A549 treated with GW870086 at 1 μM for 4 hours (cell line): Measurements from ENCODE around the gene HYAL1. TPM values are rescaled to one million over a fixed set of nuclear protein-coding genes. Genes with fewer than 3 reads are reported as not detected.

ENCODE experiments used
- total RNA-seq: library from RNA; stranded (reverse); fragments of 200-300 nt; extraction: Qiagen RNA extraction; gene quantifications from 5 replicates; pipeline ENCODE4 v1.2.3, GENCODE V29; 2022; ENCODE audit warnings: low read depth

HYAL1 gene
- total RNA-seq: 0.45 to 0.70 TPM (median 0.56 TPM) in 5 replicates

DNA sequence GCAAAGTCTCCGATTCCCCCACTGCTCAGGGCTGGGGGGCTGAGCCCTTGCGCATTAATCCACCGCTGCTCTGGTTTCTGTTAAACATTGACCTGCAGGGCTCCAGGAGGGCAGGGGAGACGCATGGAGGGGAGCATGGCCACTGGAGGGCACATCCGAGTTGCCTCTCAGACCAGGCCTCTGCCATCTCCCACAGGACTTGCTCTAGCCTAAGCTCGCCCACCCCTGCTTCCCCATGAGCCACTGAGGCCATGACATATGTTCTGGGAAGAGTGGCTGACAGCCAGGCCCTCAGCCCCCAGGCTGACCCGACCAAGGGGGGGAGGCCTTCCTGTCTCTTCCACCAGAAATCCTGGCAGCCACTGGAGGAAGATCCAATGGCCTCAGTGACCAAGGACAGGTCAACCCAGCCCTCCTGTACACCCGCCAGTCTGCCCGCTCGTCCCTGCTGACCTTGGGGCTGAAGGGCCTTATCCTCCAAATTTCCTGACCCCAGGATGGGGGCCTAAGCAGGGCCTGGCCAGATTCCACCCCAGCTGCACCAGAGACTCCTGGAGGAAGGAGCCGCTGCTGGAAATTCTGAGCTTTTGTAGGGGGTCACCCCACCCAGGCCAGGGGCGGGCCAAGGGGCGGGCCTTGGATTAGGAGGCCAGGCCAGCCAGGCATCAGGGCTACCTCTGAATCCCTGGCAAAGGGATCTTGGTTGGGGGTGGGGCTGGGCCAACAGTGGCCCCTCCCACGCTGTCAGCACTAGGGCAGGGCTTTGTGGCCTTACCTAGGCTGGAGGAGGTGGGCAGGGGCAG is at the start of gene HYAL1:
HYAL1 (minus strand) TSS at position 562 of the 803 bp plus-strand sequence. CDS start 618 bp downstream, outside the sequence.

DNA sequence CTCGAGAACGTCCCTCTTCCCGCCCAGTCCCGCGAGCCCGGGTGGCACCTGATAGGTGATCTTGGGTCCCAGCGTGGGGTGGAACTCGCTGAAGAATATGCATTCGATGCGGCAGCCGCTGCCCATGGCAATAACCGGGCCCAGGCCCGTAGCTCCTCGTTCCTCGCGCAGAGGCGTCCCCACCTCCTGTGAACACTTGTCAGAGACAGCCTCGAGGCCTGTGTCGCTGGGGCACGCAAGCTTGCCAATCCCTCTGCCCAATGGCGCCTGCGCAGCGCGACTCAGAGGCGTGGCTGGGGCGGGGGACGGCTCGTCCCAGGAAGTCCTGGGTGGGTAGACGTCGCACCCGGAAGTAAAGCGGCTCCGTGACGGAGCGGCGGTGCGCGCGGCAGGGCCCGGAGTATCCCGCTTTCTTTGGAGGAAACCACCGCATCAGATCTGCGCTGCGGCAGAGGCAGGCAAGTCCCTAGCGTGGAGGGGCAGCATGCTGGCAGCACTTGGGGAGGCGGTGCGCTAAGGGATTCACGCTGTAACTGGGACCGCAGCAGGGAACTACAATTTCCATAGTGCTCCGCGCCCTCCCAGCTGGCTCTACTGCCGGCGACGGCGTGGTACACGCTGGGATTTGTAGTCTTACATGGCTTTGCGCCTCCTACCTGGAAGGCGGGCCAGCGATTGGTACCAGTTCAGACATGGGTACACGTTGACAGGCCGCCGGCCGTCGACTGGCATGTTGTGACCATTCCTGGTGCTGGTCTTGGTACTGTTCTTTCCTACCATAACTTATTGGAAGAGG is 47.4 kb upstream of the HYAL1 start, which contains the start of the genes CYB561D2 and NPRL2:
CYB561D2 (plus strand) TSS at position 336 of the 796 bp plus-strand sequence. CDS start 572 bp downstream, outside the sequence.
NPRL2 (minus strand) TSS at position 249 of the 796 bp plus-strand sequence; CDS start at position 126, 123 bp downstream.

DNA sequence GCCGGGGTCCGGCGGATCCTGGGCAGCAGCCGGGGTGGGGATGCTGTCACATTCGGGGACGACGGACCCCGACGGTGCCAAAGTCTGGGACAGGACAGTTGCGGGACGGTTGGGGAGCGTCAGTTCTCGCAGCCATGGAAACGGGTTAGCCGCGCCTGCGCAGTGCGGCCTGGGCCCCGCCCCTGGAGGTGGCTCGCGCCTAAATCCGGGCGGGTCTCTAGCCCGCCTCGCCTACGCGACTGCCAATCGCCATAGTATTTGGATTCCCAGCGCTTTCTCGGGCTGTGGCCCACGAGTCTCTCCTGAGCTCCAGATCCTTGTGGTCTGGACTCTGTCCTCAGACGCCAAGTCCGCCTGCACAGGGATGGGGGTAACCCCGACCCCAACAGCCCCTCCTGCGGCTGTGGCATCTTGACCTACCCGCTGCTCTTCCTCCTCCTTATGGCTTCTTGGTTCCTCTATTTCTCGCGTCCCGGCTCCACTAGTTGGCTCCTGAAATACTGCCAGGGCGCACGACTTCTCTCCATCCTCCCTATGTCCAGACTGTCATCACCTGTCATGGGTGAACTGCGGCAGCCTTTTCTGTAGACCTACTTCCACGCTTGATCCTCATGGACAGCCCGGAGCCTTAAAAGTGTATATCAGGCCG is 42.3 kb upstream of the HYAL1 start, which contains the start of gene ZMYND10:
ZMYND10 (minus strand) TSS at position 147 of the 649 bp plus-strand sequence. CDS start 153 bp downstream, outside the sequence.

GRCh38 chr3:50340448-50341329 is 37.3 kb upstream of the HYAL1 start, which contains the start of gene RASSF1:
Gene RASSF1, minus strand, starts transcription at chr3:50340836. Its CDS starts 31 bp downstream, at chr3:50340805.

GRCh38 chr3:50327943-50328691 is 24.7 kb upstream of the HYAL1 start, which contains the start of gene TUSC2:
Gene TUSC2, minus strand, starts transcription at chr3:50328223. Its CDS starts 124 bp downstream, at chr3:50328099.

GRCh38 chr3:50322386-50323091 is 19.2 kb upstream of the HYAL1 start, which contains the start of gene HYAL2:
Gene HYAL2, minus strand, starts transcription at chr3:50322745. Its CDS starts 2,256 bp downstream, at chr3:50320489.

GRCh38 chr3:50298836-50299637 is 4.3 kb downstream of the HYAL1 start, which contains the start of the genes HYAL3 and NAA80:
Gene HYAL3, minus strand, starts transcription at chr3:50299405. Its CDS starts 3,803 bp downstream, at chr3:50295602.
Gene NAA80, minus strand, starts transcription at chr3:50299405. Its CDS starts 1,942 bp downstream, at chr3:50297463.

GRCh38 chr3:50292159-50293078 is 11.0 kb downstream of the HYAL1 start, which contains the start of gene IFRD2:
Gene IFRD2, minus strand, starts transcription at chr3:50292429. Its CDS starts 155 bp downstream, at chr3:50292274.

GRCh38 chr3:50278880-50279224 is 24.5 kb downstream of the HYAL1 start, which contains the start of gene LSMEM2:
Gene LSMEM2, plus strand, starts transcription at chr3:50279087. Its CDS starts 27 bp downstream, at chr3:50279114.

GRCh38 chr3:50268703-50269451 is 34.5 kb downstream of the HYAL1 start, which contains the start of gene SEMA3B:
Gene SEMA3B, plus strand, starts transcription at chr3:50269147. Its CDS starts 94 bp downstream, at chr3:50269241.

Other genes with a start within 250 kb of the HYAL1 start
- gene RBM5, start 214.7 kb downstream of the HYAL1 start, total RNA-seq: 31.0 to 33.5 TPM (median 33.0 TPM) in 5 replicates
- gene SEMA3F, start 148.2 kb downstream of the HYAL1 start, total RNA-seq: 10.1 to 16.4 TPM (median 15.0 TPM) in 5 replicates
- gene GNAT1, start 112.0 kb downstream of the HYAL1 start, total RNA-seq: not detected in 5 replicates
- 0.06 to 0.14 TPM in 2 of 5 replicates, not detected in the others for gene SLC38A3, start 98.3 kb downstream of the HYAL1 start, total RNA-seq
- gene GNAI2, start 67.4 kb downstream of the HYAL1 start, total RNA-seq: 36.6 to 47.7 TPM (median 45.5 TPM) in 5 replicates
- 5.1 to 9.7 TPM (median 7.3 TPM) in 5 replicates for gene SEMA3B, start 34.4 kb downstream of the HYAL1 start, total RNA-seq
- 0.10 TPM in 1 of 5 replicates, not detected in the others for gene LSMEM2, start 24.5 kb downstream of the HYAL1 start, total RNA-seq
- gene IFRD2, start 11.1 kb downstream of the HYAL1 start, total RNA-seq: 69.2 to 98.8 TPM (median 94.6 TPM) in 5 replicates
- gene HYAL3, start 4.2 kb downstream of the HYAL1 start, total RNA-seq: 6.4 to 11.3 TPM (median 9.6 TPM) in 5 replicates
- gene NAA80, start 4.2 kb downstream of the HYAL1 start, total RNA-seq: 6.2 to 8.9 TPM (median 6.5 TPM) in 5 replicates
- 24.6 to 31.4 TPM (median 30.4 TPM) in 5 replicates for gene HYAL2, start 19.2 kb upstream of the HYAL1 start, total RNA-seq
- gene TUSC2, start 24.6 kb upstream of the HYAL1 start, total RNA-seq: 28.2 to 41.0 TPM (median 36.2 TPM) in 5 replicates
- 17.0 to 21.1 TPM (median 19.6 TPM) in 5 replicates for gene RASSF1, start 37.3 kb upstream of the HYAL1 start, total RNA-seq
- gene ZMYND10, start 42.2 kb upstream of the HYAL1 start, total RNA-seq: 0.37 to 1.8 TPM (median 1.2 TPM) in 5 replicates
- gene NPRL2, start 47.2 kb upstream of the HYAL1 start, total RNA-seq: 11.4 to 12.6 TPM (median 11.9 TPM) in 5 replicates
- 13.9 to 22.8 TPM (median 19.4 TPM) in 5 replicates for gene CYB561D2, start 47.3 kb upstream of the HYAL1 start, total RNA-seq
- 39.4 to 47.2 TPM (median 44.6 TPM) in 5 replicates for gene TMEM115, start 55.9 kb upstream of the HYAL1 start, total RNA-seq
- 0.42 to 0.66 TPM (median 0.53 TPM) in 5 replicates for gene CACNA2D2, start 200.1 kb upstream of the HYAL1 start, total RNA-seq